Heart left ventricle (tissue), 13 donors: ENCODE measurements around the gene C17orf75.

Experiments used
- CTCF ChIP-seq, 12 donors: fragments of 200-600 bp; sonication (generic) in 4 of 12; IDR thresholded peaks; one replicate each; pipeline versions ENCODE4 v1.5.0 to v1.8.0; 2018 to 2022; ENCODE audit warnings: antibody characterized with exemption in 12 of 12, mild to moderate bottlenecking in 5 of 12
- POLR2A ChIP-seq, 2 donors: fragments of 450-650 bp; IDR thresholded peaks; one replicate each; pipeline ENCODE4 v1.6.1; 2017; ENCODE audit warnings: antibody characterized with exemption in 2 of 2, mild to moderate bottlenecking in 2 of 2, moderate library complexity in 2 of 2
- donor health status: ischemic (EF 13 %, LVEDD 7.1; RV severe dilation, severe dysfunction).
- donor health status: DM: no; HTN: yes; CAD: no.
- donor health status: DM: no; HTN: no; CAD: no.
- donor health status: ischemic (EF 25% LVEDD 6.9; RV normal size, moderate dysfunction).
- donor health status: ischemic (EF 25% LVEDD 5.7; RV mildly dilated, moderate dysfunction).
- donor health status: ischemic (EF 35%, LVEDD 5.7; RV mildly dilated, moderate dysfunction).
- donor health status: nonischemic (EF 11% LVEDD 7.7; RV severe dilation, severe dysfunction).
- donor health status: DM: yes; HTN: yes; CAD: no.
- donor health status: PGD.
- donor health status: ischemic (EF 29% LVEDD 5.4; RV normal size, mild dysfunction).
- donor health status: nonischemic (EF 23%, LVEDD 6.1; RV moderate dilation, normal function).

DNA sequence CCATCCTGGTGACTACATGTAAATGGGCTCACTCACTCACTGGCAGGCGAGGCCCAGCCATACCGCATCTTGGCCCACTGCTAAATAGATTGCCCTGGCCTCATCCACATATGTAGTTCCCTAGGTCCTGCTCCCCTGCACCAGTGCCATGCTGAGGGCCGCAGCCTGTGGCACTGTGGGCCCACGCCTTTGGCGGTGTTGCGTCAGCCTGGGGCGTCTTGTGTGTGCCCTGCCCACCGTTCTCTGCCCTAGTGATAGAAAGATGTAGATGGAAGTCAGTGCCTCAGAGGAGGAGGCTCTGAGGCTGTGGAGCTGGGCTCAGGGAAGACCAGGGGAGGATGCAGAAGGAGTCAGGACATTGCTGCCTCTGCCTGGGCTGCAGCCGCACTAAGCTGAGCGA is 18.9 kb downstream of the C17orf75 start:
- TF ChIP-seq CTCF (IDR thresholded peaks at IDR 0.05): no peak
- TF ChIP-seq POLR2A (IDR thresholded peaks at IDR 0.05): no peak
